ENCODE results near the gene NUDT5.

DNA sequence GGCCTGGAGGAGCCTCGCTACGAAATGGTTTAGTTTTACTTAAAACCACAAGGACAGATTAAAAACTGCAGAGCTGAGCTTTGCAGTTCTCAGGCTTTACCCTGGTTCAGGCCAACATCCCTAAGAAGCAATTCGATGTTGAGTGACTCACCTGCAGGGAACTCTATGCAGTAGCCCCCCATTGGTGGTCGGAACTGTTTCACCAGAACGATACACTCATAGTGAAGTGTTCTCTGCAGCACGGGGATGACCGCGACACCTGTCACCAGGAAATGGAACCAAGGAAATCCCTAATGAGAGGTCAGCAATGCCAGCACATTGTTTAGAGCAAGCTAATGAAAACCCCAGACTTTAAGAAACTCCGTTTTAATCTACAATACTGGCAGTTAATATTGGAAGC, 18.0 kb downstream of the NUDT5 start:
- TF ChIP-seq, protein P1, sequence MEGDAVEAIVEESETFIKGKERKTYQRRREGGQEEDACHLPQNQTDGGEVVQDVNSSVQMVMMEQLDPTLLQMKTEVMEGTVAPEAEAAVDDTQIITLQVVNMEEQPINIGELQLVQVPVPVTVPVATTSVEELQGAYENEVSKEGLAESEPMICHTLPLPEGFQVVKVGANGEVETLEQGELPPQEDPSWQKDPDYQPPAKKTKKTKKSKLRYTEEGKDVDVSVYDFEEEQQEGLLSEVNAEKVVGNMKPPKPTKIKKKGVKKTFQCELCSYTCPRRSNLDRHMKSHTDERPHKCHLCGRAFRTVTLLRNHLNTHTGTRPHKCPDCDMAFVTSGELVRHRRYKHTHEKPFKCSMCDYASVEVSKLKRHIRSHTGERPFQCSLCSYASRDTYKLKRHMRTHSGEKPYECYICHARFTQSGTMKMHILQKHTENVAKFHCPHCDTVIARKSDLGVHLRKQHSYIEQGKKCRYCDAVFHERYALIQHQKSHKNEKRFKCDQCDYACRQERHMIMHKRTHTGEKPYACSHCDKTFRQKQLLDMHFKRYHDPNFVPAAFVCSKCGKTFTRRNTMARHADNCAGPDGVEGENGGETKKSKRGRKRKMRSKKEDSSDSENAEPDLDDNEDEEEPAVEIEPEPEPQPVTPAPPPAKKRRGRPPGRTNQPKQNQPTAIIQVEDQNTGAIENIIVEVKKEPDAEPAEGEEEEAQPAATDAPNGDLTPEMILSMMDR (IDR thresholded peaks at IDR 0.05), result no peak
- no peak for TF ChIP-seq POLR2A (IDR thresholded peaks at IDR 0.05)
